RWPE2 (cell line): ENCODE data around the gene RNF145.
A peak's percentile ranks its signal among the peaks of the same experiment; 100 is the strongest.

Source experiments
- ATAC-seq: fragments of 200-7000 bp; cut with Tn5 transposase; 3 replicates; pipeline ENCODE4 v1.9.1; 2021; ENCODE audit warnings: low read depth
- DNase-seq: peaks from one replicate; pipeline ENCODE4 v3.0.0-alpha.2; 2020; ENCODE audit warnings: low spot score
- H3K27ac ChIP-seq: fragments of 450-650 bp; 2 replicates; pipeline ENCODE4 v1.5.1; 2017; ENCODE audit warnings: mild to moderate bottlenecking; ENCODE audit not compliant: poor library complexity, severe bottlenecking
- H3K27me3 ChIP-seq: fragments of 250-450 bp; sonication (Bioruptor Pico); 2 replicates; pipeline ENCODE4 v1.5.1; 2021; ENCODE audit warnings: mild to moderate bottlenecking, moderate library complexity; ENCODE audit not compliant: insufficient read depth, poor library complexity, severe bottlenecking
- H3K36me3 ChIP-seq: fragments of 250-450 bp; sonication (Bioruptor Pico); 2 replicates; pipeline ENCODE4 v1.5.1; 2020; ENCODE audit warnings: low read depth, mild to moderate bottlenecking, moderate library complexity
- H3K4me1 ChIP-seq: fragments of 250-450 bp; sonication (Bioruptor Pico); 2 replicates; pipeline ENCODE4 v1.5.1; 2021; ENCODE audit warnings: mild to moderate bottlenecking, moderate library complexity; ENCODE audit not compliant: insufficient read depth, poor library complexity, severe bottlenecking
- H3K4me3 ChIP-seq: fragments of 250-450 bp; sonication (Bioruptor Pico); 2 replicates; pipeline ENCODE4 v1.5.1; 2021; ENCODE audit warnings: mild to moderate bottlenecking, moderate library complexity; ENCODE audit not compliant: severe bottlenecking
- H3K9me3 ChIP-seq: fragments of 250-450 bp; sonication (Bioruptor Pico); 2 replicates; pipeline ENCODE4 v1.5.1; 2021; ENCODE audit warnings: mild to moderate bottlenecking, moderate library complexity; ENCODE audit not compliant: severe bottlenecking
- CTCF ChIP-seq: fragments of 450-650 bp; IDR thresholded peaks from one replicate; pipeline ENCODE4 v1.5.1; 2017; ENCODE audit warnings: mild to moderate bottlenecking, moderate library complexity; ENCODE audit not compliant: poor library complexity, severe bottlenecking

RNF145 gene

DNA sequence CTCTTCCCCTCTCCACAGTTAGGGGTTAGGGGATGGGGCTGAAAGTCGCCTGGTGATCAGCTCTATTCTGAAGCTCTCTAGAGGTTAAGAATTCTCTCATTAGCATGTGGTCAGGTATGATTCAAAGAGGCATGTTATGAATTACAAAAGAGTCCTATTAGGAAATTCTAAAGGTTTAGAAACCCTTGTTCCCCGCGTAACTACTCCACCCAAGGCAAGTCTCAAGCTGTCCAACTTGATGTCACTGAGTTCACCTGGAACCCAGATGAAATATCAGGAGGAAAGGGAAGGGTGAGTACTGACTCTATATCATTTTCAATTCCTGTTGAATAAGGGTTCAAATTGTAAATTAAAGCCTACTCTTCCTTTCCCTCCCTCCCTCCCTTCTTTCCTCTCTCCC, 18.1 kb upstream of the RNF145 start:
- H3K4me1 ChIP-seq, result peaks cover 49% of the 10 kb centered on the region
- ATAC-seq (peak; percentile 87), DNase-seq (peak; percentile 85)
- H3K27ac ChIP-seq, result peak overlapping the region; percentile 93
- TF ChIP-seq CTCF, result no peak
- H3K36me3 ChIP-seq, result no peaks in the 10 kb centered on the region
- no peaks in the 10 kb centered on the region for H3K9me3 ChIP-seq
- H3K27me3 ChIP-seq, result no peaks in the 10 kb centered on the region
- no peak overlapping the region for H3K4me3 ChIP-seq

DNA sequence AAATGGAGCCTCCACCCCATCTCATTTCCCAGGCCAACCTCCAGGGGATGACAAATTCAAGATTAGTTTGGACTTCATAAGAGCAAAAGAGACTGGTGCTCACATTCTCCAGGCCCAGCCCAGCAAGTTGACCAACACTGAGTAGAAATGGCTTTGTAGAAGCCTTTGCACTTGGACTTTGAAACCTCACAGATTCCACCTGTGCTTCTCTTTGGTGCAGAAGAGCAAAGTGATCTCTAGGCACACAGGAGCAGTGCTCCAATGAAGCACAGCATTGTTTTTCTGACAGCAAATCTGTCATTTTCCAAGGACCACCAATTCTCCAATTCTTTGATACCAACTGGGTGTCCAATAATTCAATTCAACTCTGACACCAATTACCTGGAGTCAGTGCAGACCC, 17.1 kb upstream of the RNF145 start:
- Histone ChIP-seq H3K4me1 (peaks cover 49% of the 10 kb centered on the region), H3K36me3 (no peaks in the 10 kb centered on the region), H3K27me3 (no peaks in the 10 kb centered on the region), H3K27ac (peak overlapping the region; percentile 93), H3K4me3 (no peak overlapping the region), H3K9me3 (no peaks in the 10 kb centered on the region)
- no peak for ATAC-seq
- no peak for DNase-seq
- TF ChIP-seq CTCF, result no peak

DNA sequence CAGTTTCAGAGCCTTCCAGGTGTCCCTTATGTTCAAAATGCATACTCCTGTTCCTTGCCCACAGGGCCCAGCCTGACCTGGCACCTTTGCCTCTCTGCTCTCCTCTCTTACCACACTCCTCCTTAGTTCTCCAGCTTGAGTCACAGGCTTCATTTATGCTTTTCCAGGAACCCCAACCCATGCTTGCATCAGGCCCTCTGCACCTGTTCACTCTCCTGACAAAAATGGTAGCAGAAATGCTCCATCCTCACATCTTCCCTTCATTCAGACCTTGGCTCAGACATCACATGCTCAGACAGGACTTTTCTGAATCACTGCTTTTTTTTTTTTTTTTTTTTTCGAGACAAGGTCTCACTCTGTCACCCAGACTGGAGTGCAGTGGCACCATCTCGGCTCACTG, 15.1 kb upstream of the RNF145 start:
- no peak for TF ChIP-seq CTCF
- H3K27me3 ChIP-seq, result no peaks in the 10 kb centered on the region
- DNase-seq (no peak), ATAC-seq (no peak)
- H3K4me3 ChIP-seq, result no peak overlapping the region
- no peaks in the 10 kb centered on the region for H3K9me3 ChIP-seq
- H3K27ac ChIP-seq, result no peak overlapping the region
- no peaks in the 10 kb centered on the region for H3K36me3 ChIP-seq
- H3K4me1 ChIP-seq, result peaks cover 47% of the 10 kb centered on the region

DNA sequence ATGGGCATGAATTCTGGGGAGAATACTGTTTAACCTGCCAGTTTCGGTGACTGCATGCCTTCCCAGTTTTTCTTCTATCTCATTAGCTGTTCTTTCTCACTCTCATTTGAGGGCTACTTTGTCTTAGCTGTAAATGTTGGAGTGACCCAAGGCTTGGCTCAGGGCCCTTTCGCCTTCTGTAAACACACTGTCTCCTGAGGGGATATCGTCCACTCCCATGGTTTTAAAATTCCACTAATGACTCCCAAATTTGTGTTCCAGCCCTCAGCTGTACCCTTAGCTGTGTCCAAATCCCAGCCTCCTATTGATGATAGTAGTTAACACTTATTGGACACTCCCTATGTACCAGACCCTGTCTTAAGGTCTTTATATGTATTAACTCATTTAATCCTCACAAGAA, 14.1 kb upstream of the RNF145 start:
- H3K4me3 ChIP-seq, result no peak overlapping the region
- H3K36me3 ChIP-seq, result no peaks in the 10 kb centered on the region
- H3K9me3 ChIP-seq, result no peaks in the 10 kb centered on the region
- TF ChIP-seq CTCF, result no peak
- DNase-seq, result no peak
- no peak for ATAC-seq
- no peaks in the 10 kb centered on the region for H3K27me3 ChIP-seq
- peaks cover 45% of the 10 kb centered on the region for H3K4me1 ChIP-seq
- H3K27ac ChIP-seq, result no peak overlapping the region

- H3K4me3 ChIP-seq, result no peak overlapping the region
- TF ChIP-seq CTCF, result no peak
- no peaks in the 10 kb centered on the region for H3K36me3 ChIP-seq
- H3K9me3 ChIP-seq, result no peaks in the 10 kb centered on the region
- peak overlapping the region; percentile 30 for H3K27ac ChIP-seq
- H3K27me3 ChIP-seq, result no peaks in the 10 kb centered on the region
- no peak for DNase-seq
- H3K4me1 ChIP-seq, result peaks cover 47% of the 10 kb centered on the region
- peak; percentile 68 for ATAC-seq
Observed at GRCh38 chr5:159220206-159220605, 10.9 kb upstream of the RNF145 start.
